GM21717 (cell line): ENCODE data around the gene TMEM163.
"Not testable (repeated sequence)": the region's sequence is repeated elsewhere in the genome, so short reads cannot be mapped to it uniquely, and the experiment has no call there.

Experiments used
- ATAC-seq: cut with Tn5 transposase; IDR thresholded peaks from one replicate; pipeline ENCODE4 v1.9.1; 2021; ENCODE audit warnings: mild to moderate bottlenecking, moderate library complexity; ENCODE audit not compliant: unreplicated experiment

TMEM163 gene

GRCh38 chr2:134723742-134724141, 4.9 kb upstream of the TMEM163 start:
- not testable (repeated sequence) for ATAC-seq

- no peak for ATAC-seq
These were observed 3.9 kb upstream of the TMEM163 start for GRCh38 chr2:134722728-134723127.

DNA sequence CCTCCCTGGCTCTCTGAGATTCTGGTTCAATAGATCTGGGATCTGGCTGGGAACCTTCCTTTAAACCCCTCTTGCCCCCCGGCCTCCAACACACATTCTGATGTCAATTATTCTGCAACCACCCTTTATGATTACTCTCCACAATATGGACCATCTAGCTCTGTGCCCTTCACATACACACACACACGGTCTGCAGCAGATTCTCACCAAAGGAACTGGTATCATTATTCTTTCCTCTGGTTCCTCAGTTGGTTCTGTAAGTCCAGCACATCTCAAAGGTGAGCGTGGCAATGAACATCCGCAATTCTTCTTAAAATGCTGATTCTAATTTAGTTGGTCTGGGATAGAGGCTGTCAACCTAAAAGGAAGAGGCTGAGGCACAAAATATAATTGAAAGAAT, 2.8 kb upstream of the TMEM163 start:
- no peak for ATAC-seq

- ATAC-seq, result no peak
These were observed 580 bp downstream of the TMEM163 start for GRCh38 chr2:134718023-134718816.

DNA sequence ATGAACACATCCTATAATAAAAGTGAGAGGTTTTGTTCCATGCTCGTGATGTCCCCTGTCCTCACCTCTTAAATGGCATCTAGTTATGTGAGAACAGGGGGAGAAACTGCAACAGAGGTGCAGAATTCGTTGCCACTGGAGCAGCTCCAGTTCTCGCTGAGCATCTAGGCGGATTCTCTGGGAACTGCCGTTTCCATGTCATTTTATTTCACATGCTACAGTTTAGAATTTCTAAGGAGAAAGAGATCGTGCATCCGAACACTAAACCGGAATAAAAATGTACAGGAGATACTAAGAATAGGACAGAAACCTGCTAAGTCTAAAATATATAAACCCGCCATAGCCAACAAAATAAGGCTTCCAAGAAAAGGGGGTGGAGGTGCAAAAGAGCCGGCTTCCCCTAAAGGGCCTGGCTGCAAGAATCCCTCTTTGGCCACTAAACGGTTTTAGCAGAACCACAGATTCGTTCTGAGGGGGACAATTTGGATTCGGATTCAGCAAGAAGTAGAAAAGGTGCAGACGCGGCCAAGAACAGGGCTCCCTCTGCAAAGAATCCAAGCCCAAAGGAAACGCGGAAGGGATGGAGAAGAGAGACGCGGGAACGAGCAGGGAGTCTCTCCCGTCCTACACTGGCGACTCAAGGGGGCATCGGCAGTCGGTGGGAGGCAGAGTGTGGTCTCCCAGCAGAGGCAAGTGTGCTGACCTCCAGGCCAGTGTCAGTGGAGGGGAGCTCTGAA, 1.3 kb downstream of the TMEM163 start:
- no peak for ATAC-seq

GRCh38 chr2:134716721-134717243, 2.0 kb downstream of the TMEM163 start:
- ATAC-seq, result no peak

GRCh38 chr2:134715932-134716643, 2.7 kb downstream of the TMEM163 start:
- no peak for ATAC-seq

- ATAC-seq, result no peak
These were observed 4.6 kb downstream of the TMEM163 start for GRCh38 chr2:134714228-134714627.

GRCh38 chr2:134713606-134714005, 5.2 kb downstream of the TMEM163 start:
- no peak for ATAC-seq

- no peak for ATAC-seq
These were observed 5.6 kb downstream of the TMEM163 start for GRCh38 chr2:134713176-134713575.

- ATAC-seq, result no peak
These were observed 6.1 kb downstream of the TMEM163 start for GRCh38 chr2:134712736-134713135.

DNA sequence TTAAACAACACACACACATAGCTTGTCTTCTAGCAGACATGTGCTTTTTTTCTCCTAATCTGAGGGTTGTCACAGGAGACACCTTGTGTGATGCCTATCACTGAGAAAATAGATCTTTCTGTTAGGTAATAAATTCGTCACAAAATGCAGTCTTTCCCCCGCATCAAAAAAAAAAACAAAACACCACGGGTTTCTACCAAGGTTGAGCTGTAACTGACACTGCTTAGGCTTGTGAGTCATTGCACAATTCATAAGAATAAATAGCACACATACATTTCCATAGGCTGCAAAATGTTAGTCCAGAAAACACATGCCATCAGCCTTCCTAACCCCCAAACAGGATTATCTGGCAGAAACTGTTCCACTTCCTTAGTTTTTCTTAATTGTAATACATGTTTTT, 6.5 kb downstream of the TMEM163 start:
- ATAC-seq, result no peak

- ATAC-seq, result no peak
These were observed 7.1 kb downstream of the TMEM163 start for GRCh38 chr2:134711692-134712091.

- ATAC-seq, result no peak
These were observed 11.5 kb downstream of the TMEM163 start for GRCh38 chr2:134707330-134707676.

- no peak for ATAC-seq
These were observed 12.0 kb downstream of the TMEM163 start for GRCh38 chr2:134706587-134707329.

- ATAC-seq, result no peak
These were observed 12.8 kb downstream of the TMEM163 start for GRCh38 chr2:134705861-134706586.

DNA sequence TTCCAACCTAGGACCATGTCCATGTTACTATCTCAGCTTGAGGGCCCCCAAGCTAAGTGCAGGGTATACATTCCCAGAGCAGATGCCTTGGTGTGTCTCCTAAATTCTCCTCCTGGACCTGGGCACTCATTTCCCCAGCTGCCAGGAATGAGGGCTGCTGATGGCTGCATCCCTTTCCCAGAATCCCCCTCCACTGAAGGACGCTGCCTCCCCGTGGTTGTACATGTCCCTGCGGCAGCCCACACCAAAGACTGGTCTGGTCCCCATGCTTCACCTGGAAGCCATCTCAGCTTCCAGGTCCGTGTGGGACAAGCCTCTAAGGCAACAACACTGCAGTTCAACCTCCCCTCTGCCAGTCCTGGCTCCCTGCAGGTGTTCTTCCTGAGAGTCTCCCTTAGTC, 14.6 kb downstream of the TMEM163 start:
- ATAC-seq, result no peak

DNA sequence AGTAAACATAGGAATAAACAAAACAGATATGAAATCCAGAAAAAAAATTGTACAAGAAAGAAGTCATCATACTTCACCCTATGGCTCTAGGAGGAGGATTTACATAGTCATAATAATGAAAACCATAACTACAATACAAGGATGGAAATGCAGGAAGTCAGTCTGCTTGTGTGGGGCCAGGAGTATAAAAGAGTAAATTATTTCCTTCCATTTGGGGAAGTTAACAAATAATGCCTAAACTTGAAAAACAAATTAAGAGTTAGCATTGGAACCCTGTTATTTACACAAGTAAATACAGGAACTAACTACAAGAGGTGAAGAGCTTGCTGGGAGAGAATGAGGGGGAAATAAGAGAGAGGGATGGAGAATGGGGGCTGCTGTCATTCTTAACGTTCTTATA, 15.4 kb downstream of the TMEM163 start:
- ATAC-seq, result no peak

- no peak for ATAC-seq
These were observed 18.1 kb downstream of the TMEM163 start for GRCh38 chr2:134700730-134701129.

- no peak for ATAC-seq
These were observed 24.4 kb downstream of the TMEM163 start for GRCh38 chr2:134694411-134694810.
